AG04450 (cell line): ENCODE results near the gene IMMP2L. TPM values are rescaled to one million over a fixed set of nuclear protein-coding genes. Genes with fewer than 3 reads are reported as not detected.

Source experiments
- CTCF ChIA-PET: fragments of 300-600, 350-600 bp; formaldehyde crosslinking; extraction: SDS; loops from one replicate; lab custom pipeline; 2022; ENCODE audit warnings: antibody characterized with exemption, inconsistent platforms; lab: Charles Lee
- POLR2A ChIA-PET: fragments of 350-600 bp; formaldehyde crosslinking; extraction: SDS; loops from one replicate; lab custom pipeline; 2021; ENCODE audit warnings: antibody characterized with exemption, inconsistent platforms; lab: Yijun Ruan, JAX
- DNase-seq: peaks from one replicate; pipeline ENCODE4 v3.0.0-alpha.2; 2011; ENCODE audit warnings: low read depth, low spot score
- H3K27ac ChIP-seq: one replicate; pipeline ENCODE4 v1.5.1; 2012; ENCODE audit warnings: low read depth, low read length, control low read depth
- H3K27me3 ChIP-seq: one replicate; pipeline ENCODE4 v1.6.0; 2012; ENCODE audit warnings: low read length; ENCODE audit not compliant: control insufficient read depth, insufficient read depth
- H3K4me3 ChIP-seq: 2 replicates; pipeline ENCODE4 v1.5.1; 2011; ENCODE audit warnings: mild to moderate bottlenecking, low read depth, low read length, control low read depth
- H3K9me3 ChIP-seq: 2 replicates; pipeline ENCODE4 v1.5.1; 2012; ENCODE audit warnings: low read length; ENCODE audit not compliant: control insufficient read depth, insufficient read depth
- polyA plus RNA-seq: library from polyadenylated mRNA; depleted of rRNA; stranded (reverse); fragments of >200 nt; gene quantifications from 2 replicates; pipeline ENCODE4 v1.2.3, GENCODE V29; 2011
- TF ChIP-seq, protein P1 (sequence below): IDR thresholded peaks from 2 replicates; pipeline ENCODE4 v1.5.1; 2011; ENCODE audit warnings: low read depth, low read length, control low read depth, inconsistent platforms

The IMMP2L gene
- polyA plus RNA-seq, 1 experiment = 8.0 TPM

DNA sequence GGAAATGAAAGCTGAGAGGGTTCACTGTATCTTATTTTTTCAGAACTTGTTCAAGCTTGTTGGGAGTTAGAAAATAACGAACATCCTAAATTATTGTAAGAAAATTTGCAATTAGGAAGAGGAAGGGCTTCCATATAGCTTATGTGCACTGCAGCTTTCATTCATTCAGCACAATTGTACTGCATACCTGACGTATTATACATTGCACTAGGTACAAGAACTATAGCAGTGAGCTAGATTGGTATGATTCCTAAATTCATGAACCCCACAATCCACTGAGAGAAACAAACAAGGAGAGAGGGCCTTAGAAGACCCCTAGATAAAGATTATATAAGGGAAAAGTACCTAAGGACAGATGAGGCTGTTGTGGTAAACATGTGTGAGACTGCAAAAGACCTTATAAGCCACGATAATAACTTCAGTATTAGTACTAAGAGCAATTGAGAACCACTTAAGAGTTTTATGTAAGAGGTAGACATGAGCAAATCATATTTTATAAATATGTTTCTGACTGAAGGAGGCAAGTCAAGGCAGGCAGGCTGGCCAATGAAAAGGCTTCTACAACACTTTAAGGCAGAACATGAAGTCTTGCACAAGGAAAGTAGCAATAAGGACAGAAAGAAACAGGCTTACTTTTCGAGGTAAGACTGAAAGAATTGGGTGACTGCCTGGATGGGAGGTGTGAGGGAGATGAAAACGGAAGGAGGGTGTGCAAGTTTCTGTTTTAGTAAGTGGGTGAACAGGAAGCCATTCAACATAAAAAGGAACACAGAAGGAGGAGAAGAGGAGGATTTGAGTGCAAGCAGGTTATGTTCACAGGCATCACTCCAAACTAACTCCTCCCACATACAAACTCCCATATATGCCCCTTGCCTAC, 549.3 kb downstream of the IMMP2L start:
- CTCF ChIA-PET = no interaction called here
- Histone ChIP-seq H3K27me3 (no peaks in the 10 kb centered on the region), H3K9me3 (no peaks in the 10 kb centered on the region), H3K27ac (no peak overlapping the region), H3K4me3 (no peak overlapping the region)
- no peak for DNase-seq
- TF ChIP-seq, protein P1, sequence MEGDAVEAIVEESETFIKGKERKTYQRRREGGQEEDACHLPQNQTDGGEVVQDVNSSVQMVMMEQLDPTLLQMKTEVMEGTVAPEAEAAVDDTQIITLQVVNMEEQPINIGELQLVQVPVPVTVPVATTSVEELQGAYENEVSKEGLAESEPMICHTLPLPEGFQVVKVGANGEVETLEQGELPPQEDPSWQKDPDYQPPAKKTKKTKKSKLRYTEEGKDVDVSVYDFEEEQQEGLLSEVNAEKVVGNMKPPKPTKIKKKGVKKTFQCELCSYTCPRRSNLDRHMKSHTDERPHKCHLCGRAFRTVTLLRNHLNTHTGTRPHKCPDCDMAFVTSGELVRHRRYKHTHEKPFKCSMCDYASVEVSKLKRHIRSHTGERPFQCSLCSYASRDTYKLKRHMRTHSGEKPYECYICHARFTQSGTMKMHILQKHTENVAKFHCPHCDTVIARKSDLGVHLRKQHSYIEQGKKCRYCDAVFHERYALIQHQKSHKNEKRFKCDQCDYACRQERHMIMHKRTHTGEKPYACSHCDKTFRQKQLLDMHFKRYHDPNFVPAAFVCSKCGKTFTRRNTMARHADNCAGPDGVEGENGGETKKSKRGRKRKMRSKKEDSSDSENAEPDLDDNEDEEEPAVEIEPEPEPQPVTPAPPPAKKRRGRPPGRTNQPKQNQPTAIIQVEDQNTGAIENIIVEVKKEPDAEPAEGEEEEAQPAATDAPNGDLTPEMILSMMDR = no peak
- POLR2A ChIA-PET = interaction anchor here (0.6 kb wide), 1 partner anchor 30 kb away, joined by 3 read pairs; no protein-coding TSS in a partner anchor

DNA sequence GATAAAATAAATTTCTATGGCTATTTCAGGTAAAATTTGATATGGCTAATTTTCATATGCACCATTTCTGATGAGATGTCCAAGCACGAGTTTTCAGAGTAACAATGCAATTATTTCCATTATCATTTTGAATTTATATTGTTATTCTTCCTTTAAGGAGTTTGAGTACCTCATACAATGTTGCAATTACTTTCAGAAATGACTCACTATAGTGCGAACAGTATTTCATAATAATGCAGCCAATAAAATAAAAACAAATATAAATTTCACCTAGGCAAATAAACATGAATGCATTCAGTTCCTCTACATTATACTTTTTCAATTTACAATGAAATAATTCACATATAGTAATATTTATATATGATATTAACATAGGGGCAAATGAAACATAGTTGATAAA, 550.1 kb downstream of the IMMP2L start:
- no peak for DNase-seq
- no peaks in the 10 kb centered on the region for H3K27me3 ChIP-seq
- TF ChIP-seq, protein P1 = no peak
- no peaks in the 10 kb centered on the region for H3K9me3 ChIP-seq
- CTCF ChIA-PET = no interaction called here
- H3K4me3 ChIP-seq = no peak overlapping the region
- POLR2A ChIA-PET = interaction anchor here (0.6 kb wide), 1 partner anchor 31 kb away, joined by 3 read pairs; no protein-coding TSS in a partner anchor
- H3K27ac ChIP-seq = no peak overlapping the region

DNA sequence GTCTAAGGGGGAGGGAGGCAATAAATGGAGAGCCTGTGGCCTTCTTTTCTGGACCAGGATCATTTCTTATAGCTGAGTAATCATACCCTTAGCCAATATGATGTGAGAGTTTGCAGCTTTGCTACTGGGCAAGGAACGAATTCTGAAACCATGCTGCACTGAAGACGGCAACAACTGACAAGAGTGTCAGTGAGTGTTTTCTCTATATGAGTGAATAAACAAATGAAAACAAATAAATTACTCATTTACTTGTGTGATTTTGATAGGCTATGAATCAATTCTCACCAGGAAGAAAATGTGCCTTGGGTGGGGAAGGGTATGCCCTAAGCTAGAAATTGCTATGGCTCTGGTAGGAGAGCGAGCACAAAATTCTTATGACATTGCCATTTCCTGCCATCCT, 550.8 kb downstream of the IMMP2L start:
- ChIA-PET POLR2A (no interaction called here), CTCF (no interaction called here)
- Histone ChIP-seq H3K9me3 (no peaks in the 10 kb centered on the region), H3K27ac (no peak overlapping the region), H3K27me3 (no peaks in the 10 kb centered on the region), H3K4me3 (no peak overlapping the region)
- TF ChIP-seq, protein P1 = no peak
- no peak for DNase-seq

DNA sequence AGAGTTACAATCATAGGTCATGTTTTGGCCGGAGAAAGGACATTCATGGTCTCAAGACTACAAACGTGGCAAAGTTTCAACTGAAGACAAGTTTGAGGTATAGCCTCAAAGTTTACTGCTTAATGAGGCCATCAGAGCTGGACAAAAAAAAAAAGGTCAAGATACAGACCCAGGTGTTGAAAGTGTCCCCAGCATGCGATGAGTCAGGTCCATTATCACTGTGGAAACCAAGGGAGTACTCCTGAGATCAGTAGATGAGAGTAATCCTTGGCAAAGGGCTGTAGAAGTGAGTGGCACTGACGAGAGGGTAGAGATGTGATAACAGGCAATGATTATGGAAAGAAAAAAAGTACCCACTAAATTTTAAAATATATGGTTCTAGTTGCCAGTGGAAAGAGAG, 551.5 kb downstream of the IMMP2L start:
- Histone ChIP-seq H3K9me3 (no peaks in the 10 kb centered on the region), H3K27me3 (no peaks in the 10 kb centered on the region), H3K27ac (no peak overlapping the region), H3K4me3 (no peak overlapping the region)
- ChIA-PET POLR2A (no interaction called here), CTCF (no interaction called here)
- TF ChIP-seq, protein P1 = no peak
- DNase-seq = no peak

DNA sequence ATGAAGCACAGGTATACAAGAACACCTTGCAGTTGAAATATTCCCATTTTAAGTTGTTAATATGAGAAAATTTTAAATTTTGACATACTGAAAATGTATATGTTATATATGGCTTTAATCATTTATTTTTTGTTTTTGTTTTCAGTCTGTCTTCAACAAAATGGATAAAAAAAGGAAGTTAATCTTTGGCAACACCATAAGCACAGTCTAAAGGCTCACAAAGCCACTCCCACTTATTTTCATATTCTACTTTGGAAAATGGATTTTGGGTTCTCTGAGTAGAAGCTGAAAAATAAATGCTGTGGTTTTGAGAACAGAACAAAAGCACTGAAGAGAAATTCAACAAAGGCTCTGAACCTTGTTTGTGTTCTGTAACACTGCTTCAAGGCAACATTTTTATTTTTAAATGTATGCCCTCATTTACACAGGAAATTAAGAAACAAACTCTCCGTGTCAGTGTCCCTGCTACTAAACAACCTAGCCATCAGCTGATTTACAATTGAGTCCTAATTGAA, 552.7 kb downstream of the IMMP2L start:
- H3K27me3 ChIP-seq = no peaks in the 10 kb centered on the region
- no peak overlapping the region for H3K4me3 ChIP-seq
- TF ChIP-seq, protein P1 = no peak
- ChIA-PET CTCF (no interaction called here), POLR2A (no interaction called here)
- no peak for DNase-seq
- no peak overlapping the region for H3K27ac ChIP-seq
- H3K9me3 ChIP-seq = no peaks in the 10 kb centered on the region
